ENCODE data around the gene ANAPC2. TPM values are rescaled to one million over a fixed set of nuclear protein-coding genes. Genes with fewer than 3 reads are reported as not detected.

The ANAPC2 gene
- polyA plus RNA-seq, 3 donors from 2014 or later: 4.2 to 7.0 (median 5.3) TPM

- Mint-ChIP-seq H3K4me3 (no peak overlapping the region), H3K27ac (peak overlapping the region in 1 of 6 donors; percentile 46), H3K4me1 (peaks cover 0 to 2% of the 10 kb centered on the region in 2 donors), H3K36me3 (no peaks in the 10 kb centered on the region), H3K27me3 (ENCODE audit: low read depth in 3 of 3) (no peaks in the 10 kb centered on the region), H3K9me3 (peaks cover 0 to 1% (median 0%) of the 10 kb centered on the region in 6 donors)
- no peak for DNase-seq
Measured at GRCh38 chr9:137213160-137214060, 25.1 kb upstream of the ANAPC2 start.

- no peak for DNase-seq
- Mint-ChIP-seq H3K9me3 (peaks cover 0 to 1% (median 0%) of the 10 kb centered on the region in 6 donors), H3K36me3 (no peaks in the 10 kb centered on the region), H3K4me1 (peaks cover 3 to 4% of the 10 kb centered on the region in 2 donors), H3K4me3 (no peak overlapping the region), H3K27me3 (ENCODE audit: low read depth in 3 of 3) (no peaks in the 10 kb centered on the region), H3K27ac (no peak overlapping the region)
Measured at GRCh38 chr9:137212520-137212919, 24.2 kb upstream of the ANAPC2 start.

GRCh38 chr9:137211532-137211931 lies 23.2 kb upstream of the ANAPC2 start:
- H3K9me3 Mint-ChIP-seq: peaks cover 0 to 1% (median 0%) of the 10 kb centered on the region in 6 donors
- DNase-seq: no peak
- H3K4me3 Mint-ChIP-seq: no peak overlapping the region
- no peaks in the 10 kb centered on the region for H3K36me3 Mint-ChIP-seq
- H3K27ac Mint-ChIP-seq: no peak overlapping the region
- H3K27me3 Mint-ChIP-seq (ENCODE audit: low read depth in 3 of 3): peaks cover 0 to 1% (median 0%) of the 10 kb centered on the region in 3 donors
- peaks cover 12 to 14% of the 10 kb centered on the region in 2 donors for H3K4me1 Mint-ChIP-seq

- no peak for DNase-seq
- H3K27me3 Mint-ChIP-seq (ENCODE audit: low read depth in 3 of 3): peaks cover 0 to 2% (median 2%) of the 10 kb centered on the region in 3 donors
- H3K9me3 Mint-ChIP-seq: peaks cover 0 to 1% (median 0%) of the 10 kb centered on the region in 6 donors
- H3K36me3 Mint-ChIP-seq: no peaks in the 10 kb centered on the region
- H3K4me1 Mint-ChIP-seq: peaks cover 42 to 43% of the 10 kb centered on the region in 2 donors
- peak overlapping the region; percentile 85 to 95 (median 89) for H3K27ac Mint-ChIP-seq
- H3K4me3 Mint-ChIP-seq: peak overlapping the region; percentile 83 to 91 (median 90)
Measured at GRCh38 chr9:137206602-137207001, 18.2 kb upstream of the ANAPC2 start.

- peaks cover 43 to 46% of the 10 kb centered on the region in 2 donors for H3K4me1 Mint-ChIP-seq
- peak within 1 kb of the TSS; percentile 90 to 91 (median 91) for H3K4me3 Mint-ChIP-seq
- no peaks in the 10 kb centered on the region for H3K9me3 Mint-ChIP-seq
- no peaks in the 10 kb centered on the region for H3K36me3 Mint-ChIP-seq
- peak within 1 kb of the TSS; percentile 86 to 96 (median 95) for H3K27ac Mint-ChIP-seq
- DNase-seq: peak; percentile 91 to 92 (median 91)
- peaks cover 0 to 4% (median 2%) of the 10 kb centered on the region in 3 donors for H3K27me3 Mint-ChIP-seq (ENCODE audit: low read depth in 3 of 3)
Measured at GRCh38 chr9:137205126-137206069, 17.0 kb upstream of the ANAPC2 start, which contains the start of the genes NDOR1 and TMEM203. Gene NDOR1 (plus strand): TSS chr9:137205700. CDS start chr9:137205778, 78 bp downstream. Gene TMEM203 (minus strand): TSS chr9:137205648. CDS start chr9:137205414, 234 bp downstream.

GRCh38 chr9:137204731-137205125 lies 16.4 kb upstream of the ANAPC2 start:
- DNase-seq: no peak
- no peaks in the 10 kb centered on the region for H3K36me3 Mint-ChIP-seq
- H3K27ac Mint-ChIP-seq: peak overlapping the region; percentile 86 to 96 (median 95)
- peaks cover 43 to 46% of the 10 kb centered on the region in 2 donors for H3K4me1 Mint-ChIP-seq
- H3K27me3 Mint-ChIP-seq (ENCODE audit: low read depth in 3 of 3): peaks cover 0 to 4% (median 2%) of the 10 kb centered on the region in 3 donors
- H3K9me3 Mint-ChIP-seq: no peaks in the 10 kb centered on the region
- peak overlapping the region; percentile 90 to 91 (median 91) for H3K4me3 Mint-ChIP-seq

- Mint-ChIP-seq H3K4me3 (peak overlapping the region in 1 of 5 donors; percentile 7), H3K27ac (no peak overlapping the region), H3K36me3 (no peaks in the 10 kb centered on the region), H3K4me1 (peaks cover 42 to 46% of the 10 kb centered on the region in 2 donors), H3K9me3 (no peaks in the 10 kb centered on the region), H3K27me3 (ENCODE audit: low read depth in 3 of 3) (peaks cover 0 to 4% (median 2%) of the 10 kb centered on the region in 3 donors)
- DNase-seq: no peak
Measured at GRCh38 chr9:137202966-137203365, 14.6 kb upstream of the ANAPC2 start.

GRCh38 chr9:137201205-137201868 lies 13.0 kb upstream of the ANAPC2 start:
- Mint-ChIP-seq H3K9me3 (no peaks in the 10 kb centered on the region), H3K4me1 (peaks cover 28 to 31% of the 10 kb centered on the region in 2 donors), H3K27ac (peak overlapping the region; percentile 74 to 91 (median 80)), H3K36me3 (no peaks in the 10 kb centered on the region), H3K27me3 (ENCODE audit: low read depth in 3 of 3) (peaks cover 0 to 4% (median 0%) of the 10 kb centered on the region in 3 donors), H3K4me3 (peak overlapping the region; percentile 83 to 87 (median 86))
- DNase-seq: no peak

GRCh38 chr9:137200311-137201204 lies 12.2 kb upstream of the ANAPC2 start, which contains the start of gene TPRN:
Gene TPRN (minus strand): TSS chr9:137200741. CDS start chr9:137200711, 30 bp downstream.
- Mint-ChIP-seq H3K9me3 (no peaks in the 10 kb centered on the region), H3K36me3 (no peaks in the 10 kb centered on the region), H3K27ac (peak within 1 kb of the TSS; percentile 74 to 91 (median 80)), H3K4me3 (peak within 1 kb of the TSS; percentile 83 to 87 (median 86)), H3K27me3 (ENCODE audit: low read depth in 3 of 3) (peaks cover 0 to 4% (median 0%) of the 10 kb centered on the region in 3 donors), H3K4me1 (peaks cover 21 to 24% of the 10 kb centered on the region in 2 donors)
- DNase-seq: peak; percentile 99

- H3K4me3 Mint-ChIP-seq: peak overlapping the region; percentile 61 to 81 (median 66)
- DNase-seq: no peak
- H3K27ac Mint-ChIP-seq: peak overlapping the region in 1 of 6 donors; percentile 48
- peaks cover 0 to 4% (median 0%) of the 10 kb centered on the region in 3 donors for H3K27me3 Mint-ChIP-seq (ENCODE audit: low read depth in 3 of 3)
- H3K36me3 Mint-ChIP-seq: no peaks in the 10 kb centered on the region
- peaks cover 15 to 18% of the 10 kb centered on the region in 2 donors for H3K4me1 Mint-ChIP-seq
- H3K9me3 Mint-ChIP-seq: no peaks in the 10 kb centered on the region
Measured at GRCh38 chr9:137199411-137200121, 11.2 kb upstream of the ANAPC2 start.

GRCh38 chr9:137198902-137199283 lies 10.5 kb upstream of the ANAPC2 start:
- no peaks in the 10 kb centered on the region for H3K36me3 Mint-ChIP-seq
- H3K9me3 Mint-ChIP-seq: no peaks in the 10 kb centered on the region
- peaks cover 10 to 12% of the 10 kb centered on the region in 2 donors for H3K4me1 Mint-ChIP-seq
- peak overlapping the region in 1 of 5 donors; percentile 24 for H3K4me3 Mint-ChIP-seq
- no peak overlapping the region for H3K27ac Mint-ChIP-seq
- no peak for DNase-seq
- peaks cover 0 to 4% (median 0%) of the 10 kb centered on the region in 3 donors for H3K27me3 Mint-ChIP-seq (ENCODE audit: low read depth in 3 of 3)
